ENCODE data around the gene ZNF516. TPM values are rescaled to one million over a fixed set of nuclear protein-coding genes. Genes with fewer than 3 reads are reported as not detected.

Gene ZNF516
- total and polyA plus RNA-seq, 2 of the 4 experiments (the other 2 are of a cell fraction), result 7.9 to 16.9 TPM

DNA sequence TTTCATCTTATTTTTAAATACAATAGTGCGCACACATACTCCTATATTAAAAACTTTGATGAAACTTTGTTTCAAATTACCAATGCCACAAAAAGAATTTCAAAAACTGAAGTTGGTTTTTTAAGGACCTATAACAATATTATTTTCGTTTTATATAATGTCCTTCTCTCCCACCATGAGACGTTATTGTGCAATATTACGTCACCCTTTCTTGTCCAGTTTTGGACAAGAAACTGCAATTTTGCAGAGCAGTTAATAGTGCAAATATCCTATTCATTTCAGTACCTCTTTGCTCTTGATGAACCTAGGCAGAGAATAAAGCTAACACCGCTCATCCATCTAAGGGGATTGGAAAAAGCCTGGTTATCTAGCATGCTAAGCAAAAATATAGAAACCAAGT is 9.7 kb upstream of the ZNF516 start:
- no peak overlapping the region for H3K27ac ChIP-seq (ENCODE audit: insufficient read depth, low read length)
- no peak overlapping the region for H4K8ac ChIP-seq (ENCODE audit: low read depth in 2 of 2, low read length in 2 of 2)
- H3K9me3 ChIP-seq (ENCODE audit: control insufficient read depth, insufficient read depth, low read length), result no peaks in the 10 kb centered on the region
- H2AFZ ChIP-seq (replicated peaks; ENCODE audit: low read length, poor library complexity), result no peak overlapping the region
- no TSS peak for BruUV-seq (replicated peaks)
- H3K36me3 ChIP-seq (ENCODE audit: control insufficient read depth, insufficient read depth, low read length), result no peaks in the 10 kb centered on the region
- no peak overlapping the region for H3K9ac ChIP-seq (ENCODE audit: low read depth, low read length)
- H2BK5ac ChIP-seq (ENCODE audit: low read depth, low read length, poor library complexity, severe bottlenecking), result no peak overlapping the region
- H3K79me1 ChIP-seq (ENCODE audit: low read depth in 1 of 2, low read length in 2 of 2), result no peaks in the 10 kb centered on the region
- no peaks in the 10 kb centered on the region; the same call in 1 of the 2 replicates for H3K27me3 ChIP-seq (ENCODE audit: control insufficient read depth, insufficient read depth, low read length)
- ChIA-PET CTCF (no interaction called here), POLR2A (ENCODE audit: unreplicated experiment) (no interaction called here)
- H2AK9ac ChIP-seq (replicated peaks; ENCODE audit: low read depth, low read length, poor library complexity), result no peak overlapping the region
- H3K18ac ChIP-seq (ENCODE audit: low read depth, low read length), result no peak overlapping the region
- H3K4me1 ChIP-seq (ENCODE audit: control insufficient read depth, insufficient read depth, low read length), result no peaks in the 10 kb centered on the region
- intact Hi-C loops (cut with micrococcal nuclease) (no loop called here), in situ Hi-C loops (cut with MboI; ENCODE audit: low sequenced_read_pairs) (no loop called here), dilution Hi-C loops (cut with HindIII; ENCODE audit: low sequenced_read_pairs, unreplicated experiment) (no loop called here)
- H2BK20ac ChIP-seq (ENCODE audit: low read depth, low read length), result no peak overlapping the region
- no peak overlapping the region for H3K4me3 ChIP-seq (ENCODE audit: insufficient read depth, low read depth, low read length)
- H2AK5ac ChIP-seq (ENCODE audit: low read depth, low read length), result no peak overlapping the region
- no peak for DNase-seq
- H4K91ac ChIP-seq (ENCODE audit: insufficient read depth, low read depth, low read length), result no peak overlapping the region
- no peaks in the 10 kb centered on the region; the same call in 1 of the 2 replicates for H4K20me1 ChIP-seq (ENCODE audit: insufficient read depth, low read length)
- TF ChIP-seq CEBPB (IDR thresholded peaks at IDR 0.05; ENCODE audit: low read depth, low read length) (peak; percentile 90), RAD21 (IDR thresholded peaks at IDR 0.05; ENCODE audit: low read length) (no peak)
- H3K9me1 ChIP-seq (ENCODE audit: insufficient read depth, low read length), result no peaks in the 10 kb centered on the region
- WGBS, 2 experiments (ENCODE audit: extremely low coverage in 2 of 2, insufficient read length in 1 of 2), result no CpG with 5 or more reads among the region's 5 CpGs
- no peak overlapping the region for H3K56ac ChIP-seq (ENCODE audit: extremely low read depth, insufficient read depth, low read length)
- no peak overlapping the region for H2BK120ac ChIP-seq (ENCODE audit: low read depth, low read length)
- H3K4ac ChIP-seq (ENCODE audit: low read depth, low read length), result no peak overlapping the region
- no peak overlapping the region for H3K23ac ChIP-seq (ENCODE audit: low read depth, low read length)
- no peak overlapping the region for H3K4me2 ChIP-seq (ENCODE audit: low read depth, low read length)
- no peak for ATAC-seq (ENCODE audit: low read depth)
- no peak overlapping the region for H2BK15ac ChIP-seq (ENCODE audit: low read depth, low read length)
- no peak overlapping the region for H4K5ac ChIP-seq (ENCODE audit: low read depth, low read length)
- no peak overlapping the region for H3K14ac ChIP-seq (replicated peaks; ENCODE audit: low read depth, low read length)
